Measurements from ENCODE around the gene USE1. TPM values are rescaled to one million over a fixed set of nuclear protein-coding genes. Genes with fewer than 3 reads are reported as not detected.

The USE1 gene
- total RNA-seq, 1 donor from 2014 or later: 14.9 TPM

GRCh38 chr19:17240826-17241399 lies 25.8 kb downstream of the USE1 start:
- DNase-seq (ENCODE audit: low read depth): no peak
- H3K27me3 ChIP-seq (ENCODE audit: control insufficient read depth, insufficient read depth, low read length): no peaks in the 10 kb centered on the region
- no peak for TF ChIP-seq CTCF (IDR thresholded peaks at IDR 0.05; ENCODE audit: insufficient read depth, low read length, poor library complexity, severe bottlenecking)
- H3K4me3 ChIP-seq (ENCODE audit: low read depth, low read length): no peak overlapping the region
- H3K36me3 ChIP-seq (ENCODE audit: control insufficient read depth, insufficient read depth, low read length): peaks cover 2% of the 10 kb centered on the region

GRCh38 chr19:17242431-17243208 lies 27.5 kb downstream of the USE1 start:
- no peaks in the 10 kb centered on the region for H3K27me3 ChIP-seq (ENCODE audit: control insufficient read depth, insufficient read depth, low read length)
- TF ChIP-seq CTCF (IDR thresholded peaks at IDR 0.05; ENCODE audit: insufficient read depth, low read length, poor library complexity, severe bottlenecking): no peak
- H3K4me3 ChIP-seq (ENCODE audit: low read depth, low read length): peak overlapping the region; percentile 95
- no peak for DNase-seq (ENCODE audit: low read depth)
- peaks cover 2% of the 10 kb centered on the region for H3K36me3 ChIP-seq (ENCODE audit: control insufficient read depth, insufficient read depth, low read length)

- DNase-seq (ENCODE audit: low read depth): no peak
- Histone ChIP-seq H3K27me3 (ENCODE audit: control insufficient read depth, insufficient read depth, low read length) (no peaks in the 10 kb centered on the region), H3K4me3 (ENCODE audit: low read depth, low read length) (peak overlapping the region; percentile 95), H3K36me3 (ENCODE audit: control insufficient read depth, insufficient read depth, low read length) (no peaks in the 10 kb centered on the region)
- TF ChIP-seq CTCF (IDR thresholded peaks at IDR 0.05; ENCODE audit: insufficient read depth, low read length, poor library complexity, severe bottlenecking): no peak
Measured at GRCh38 chr19:17243211-17243829, 28.2 kb downstream of the USE1 start.

GRCh38 chr19:17243830-17244617 lies 28.9 kb downstream of the USE1 start:
- Histone ChIP-seq H3K4me3 (ENCODE audit: low read depth, low read length) (peak overlapping the region; percentile 95), H3K27me3 (ENCODE audit: control insufficient read depth, insufficient read depth, low read length) (no peaks in the 10 kb centered on the region), H3K36me3 (ENCODE audit: control insufficient read depth, insufficient read depth, low read length) (no peaks in the 10 kb centered on the region)
- TF ChIP-seq CTCF (IDR thresholded peaks at IDR 0.05; ENCODE audit: insufficient read depth, low read length, poor library complexity, severe bottlenecking): no peak
- DNase-seq (ENCODE audit: low read depth): no peak

- no peak for TF ChIP-seq CTCF (IDR thresholded peaks at IDR 0.05; ENCODE audit: insufficient read depth, low read length, poor library complexity, severe bottlenecking)
- no peak for DNase-seq (ENCODE audit: low read depth)
- H3K36me3 ChIP-seq (ENCODE audit: control insufficient read depth, insufficient read depth, low read length): no peaks in the 10 kb centered on the region
- no peaks in the 10 kb centered on the region for H3K27me3 ChIP-seq (ENCODE audit: control insufficient read depth, insufficient read depth, low read length)
- peak overlapping the region; percentile 95 for H3K4me3 ChIP-seq (ENCODE audit: low read depth, low read length)
Measured at GRCh38 chr19:17244618-17245534, 29.7 kb downstream of the USE1 start.
